GM12891 (cell line): Measurements from ENCODE around the gene NMT1.

Experiments used
- DNase-seq: peaks from one replicate; pipeline ENCODE4 v3.0.0; 2011; ENCODE audit warnings: low spot score; ENCODE audit not compliant: insufficient read length
- FAIRE-seq: peaks from 2 replicates; lab custom pipeline; 2011; peaks lifted over from hg19 to GRCh38; lab: Jason Lieb, UNC
- PAX5 ChIP-seq: IDR thresholded peaks from 2 replicates; pipeline ENCODE4 v1.6.1; 2011; ENCODE audit warnings: low read length, moderate library complexity, mild to moderate bottlenecking; ENCODE audit not compliant: insufficient read depth, severe bottlenecking
- POLR2A ChIP-seq: IDR thresholded peaks from 2 replicates; pipeline ENCODE4 v1.6.1; 2011; ENCODE audit warnings: low read depth, low read length, control low read depth
- POLR2AphosphoS5 ChIP-seq: IDR thresholded peaks from 2 replicates; pipeline ENCODE4 v1.6.1; 2011; ENCODE audit warnings: low read depth, low read length, control low read depth
- POU2F2 ChIP-seq: IDR thresholded peaks from 2 replicates; pipeline ENCODE4 v1.6.1; 2011; ENCODE audit warnings: low read depth, mild to moderate bottlenecking, control low read depth, low read length, moderate library complexity
- SPI1 ChIP-seq: IDR thresholded peaks from 2 replicates; pipeline ENCODE4 v1.6.1; 2011; ENCODE audit warnings: low read depth, low read length, control low read depth
- TAF1 ChIP-seq: IDR thresholded peaks from 2 replicates; pipeline ENCODE4 v1.6.1; 2011; ENCODE audit warnings: low read depth, low read length, control low read depth

The NMT1 gene

DNA sequence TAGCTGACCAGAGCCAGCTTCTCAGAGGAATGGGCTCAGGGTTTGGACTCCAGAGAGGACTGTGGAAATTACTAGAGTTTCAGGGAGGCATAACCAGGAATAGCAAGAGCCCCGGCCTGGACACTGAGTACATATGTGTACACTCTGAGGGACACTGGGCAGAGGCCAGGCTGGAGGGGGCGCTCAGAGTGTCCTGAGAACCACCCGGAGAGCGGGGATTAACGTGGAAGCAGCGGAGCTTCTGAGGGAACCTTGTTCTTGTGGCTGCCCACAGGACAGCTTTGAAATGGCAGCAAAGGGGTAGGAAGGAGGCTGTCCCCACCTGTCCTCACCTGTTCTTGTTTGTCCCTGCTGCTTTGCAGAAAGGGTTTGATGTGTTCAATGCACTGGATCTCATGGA, 43.4 kb downstream of the NMT1 start:
- no peak for TF ChIP-seq PAX5
- TF ChIP-seq TAF1 = no peak
- no peak for TF ChIP-seq SPI1
- no peak for TF ChIP-seq POU2F2
- TF ChIP-seq POLR2AphosphoS5 = no peak
- no peak for TF ChIP-seq POLR2A
- DNase-seq = no peak
- FAIRE-seq = no peak

DNA sequence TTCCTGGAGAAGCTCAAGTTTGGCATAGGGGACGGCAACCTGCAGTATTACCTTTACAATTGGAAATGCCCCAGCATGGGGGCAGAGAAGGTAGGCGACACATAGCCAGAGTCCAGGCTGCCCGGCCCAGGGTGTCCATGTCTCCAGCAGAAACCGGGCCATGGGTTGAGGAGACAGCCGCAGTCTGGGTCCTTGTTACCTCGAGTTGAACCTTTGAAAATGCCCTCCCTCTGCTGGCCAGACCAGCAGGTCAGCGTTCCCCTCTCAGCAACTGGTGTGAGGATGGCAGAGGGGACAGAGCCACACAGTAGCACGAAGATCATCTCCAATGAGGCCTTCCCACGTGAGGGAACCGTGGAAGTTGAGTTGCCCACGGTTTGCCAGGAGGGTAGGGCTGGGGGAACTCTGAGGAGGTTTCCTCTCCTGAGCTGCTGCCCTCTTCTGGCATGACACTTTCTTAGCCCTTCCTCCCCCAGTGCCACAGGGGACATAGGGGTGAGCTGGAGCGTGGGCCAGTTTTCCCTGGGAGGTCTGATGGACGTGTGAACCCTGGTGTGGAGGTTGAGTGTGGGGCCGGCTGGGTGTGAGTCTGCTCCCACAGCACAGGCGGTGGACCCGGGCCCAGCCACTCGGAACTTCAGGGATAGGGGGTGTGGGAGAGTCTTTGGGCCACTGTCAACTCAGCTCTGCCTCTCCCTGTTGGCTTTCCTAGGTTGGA, 43.9 kb downstream of the NMT1 start:
- DNase-seq = no peak
- FAIRE-seq = no peak
- no peak for TF ChIP-seq PAX5
- no peak for TF ChIP-seq TAF1
- no peak for TF ChIP-seq POU2F2
- 0 out of 2 replicates have a peak, but pooled peaks have one; percentile 26 for TF ChIP-seq POLR2AphosphoS5
- no peak for TF ChIP-seq SPI1
- no peak for TF ChIP-seq POLR2A

DNA sequence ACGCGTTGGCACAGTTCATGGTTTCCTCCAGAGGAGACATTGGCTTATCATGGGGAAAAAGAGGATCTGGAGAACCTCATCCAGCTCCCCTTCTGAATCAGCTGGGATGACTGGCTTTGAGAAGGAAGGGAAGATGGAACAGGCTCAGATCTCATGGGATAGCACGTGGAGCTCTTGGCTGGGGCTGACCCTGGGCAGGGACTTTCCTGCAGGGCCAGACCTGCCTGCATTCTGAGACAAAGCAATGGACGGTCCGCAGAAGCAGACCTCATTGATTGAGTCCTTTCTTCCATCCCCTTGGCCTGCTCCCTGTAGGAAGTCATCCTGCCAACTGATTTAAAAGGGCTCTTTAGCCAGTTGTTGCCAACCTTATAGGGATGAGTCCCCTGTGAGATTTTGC, 45.0 kb downstream of the NMT1 start:
- TF ChIP-seq POU2F2 (no peak), PAX5 (no peak), TAF1 (no peak), POLR2A (no peak; the same call in 1 of the 2 replicates), SPI1 (no peak), POLR2AphosphoS5 (no peak)
- DNase-seq = no peak
- FAIRE-seq = no peak

DNA sequence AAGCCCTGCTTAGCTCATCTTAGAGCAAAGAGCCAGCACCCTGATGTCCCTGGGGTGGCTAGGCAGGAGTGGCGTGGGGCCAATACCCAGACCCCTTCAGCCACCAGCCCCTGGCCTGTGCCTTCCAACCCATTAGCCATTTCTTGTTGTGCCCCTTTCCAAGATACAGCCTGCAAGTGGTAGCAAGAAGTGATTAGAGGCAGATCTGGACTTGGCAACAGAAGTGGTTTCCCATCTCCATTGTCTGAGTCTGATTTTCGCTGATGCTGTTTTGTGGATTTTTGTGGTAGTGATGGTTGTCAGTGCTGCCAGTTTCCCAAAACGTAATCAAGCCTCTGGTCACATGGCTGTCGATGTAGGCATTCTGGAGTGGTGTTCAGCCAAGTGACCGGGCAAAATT, 45.5 kb downstream of the NMT1 start:
- FAIRE-seq (no peak), DNase-seq (no peak)
- TF ChIP-seq POU2F2 (no peak), POLR2AphosphoS5 (no peak), SPI1 (no peak), PAX5 (no peak), POLR2A (no peak), TAF1 (no peak)

GRCh38 chr17:45107293-45108010, 46.3 kb downstream of the NMT1 start:
- DNase-seq (no peak), FAIRE-seq (no peak)
- TF ChIP-seq POLR2A = no peak
- TF ChIP-seq TAF1 = no peak
- no peak for TF ChIP-seq POLR2AphosphoS5
- TF ChIP-seq PAX5 = no peak
- TF ChIP-seq SPI1 = no peak
- TF ChIP-seq POU2F2 = no peak

DNA sequence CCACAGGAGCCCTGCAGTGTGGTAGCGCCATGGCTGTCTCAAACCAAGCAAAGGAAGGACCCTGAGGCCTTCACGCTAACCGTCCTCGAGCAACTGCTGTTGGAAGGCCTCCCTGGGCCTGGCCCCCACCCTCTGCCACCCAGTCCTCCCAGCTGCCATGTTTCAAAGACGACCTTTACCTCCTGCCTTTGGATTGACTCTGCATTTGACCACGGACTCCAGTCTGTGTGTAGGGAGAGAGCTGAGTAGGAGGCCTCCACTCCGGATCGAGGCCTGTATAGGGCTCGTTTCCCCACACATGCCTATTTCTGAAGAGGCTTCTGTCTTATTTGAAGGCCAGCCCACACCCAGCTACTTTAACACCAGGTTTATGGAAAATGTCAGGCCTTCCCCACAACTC, 46.9 kb downstream of the NMT1 start:
- FAIRE-seq = no peak
- TF ChIP-seq POLR2A (no peak), PAX5 (no peak), POU2F2 (no peak), TAF1 (no peak), POLR2AphosphoS5 (no peak), SPI1 (no peak)
- DNase-seq = no peak

DNA sequence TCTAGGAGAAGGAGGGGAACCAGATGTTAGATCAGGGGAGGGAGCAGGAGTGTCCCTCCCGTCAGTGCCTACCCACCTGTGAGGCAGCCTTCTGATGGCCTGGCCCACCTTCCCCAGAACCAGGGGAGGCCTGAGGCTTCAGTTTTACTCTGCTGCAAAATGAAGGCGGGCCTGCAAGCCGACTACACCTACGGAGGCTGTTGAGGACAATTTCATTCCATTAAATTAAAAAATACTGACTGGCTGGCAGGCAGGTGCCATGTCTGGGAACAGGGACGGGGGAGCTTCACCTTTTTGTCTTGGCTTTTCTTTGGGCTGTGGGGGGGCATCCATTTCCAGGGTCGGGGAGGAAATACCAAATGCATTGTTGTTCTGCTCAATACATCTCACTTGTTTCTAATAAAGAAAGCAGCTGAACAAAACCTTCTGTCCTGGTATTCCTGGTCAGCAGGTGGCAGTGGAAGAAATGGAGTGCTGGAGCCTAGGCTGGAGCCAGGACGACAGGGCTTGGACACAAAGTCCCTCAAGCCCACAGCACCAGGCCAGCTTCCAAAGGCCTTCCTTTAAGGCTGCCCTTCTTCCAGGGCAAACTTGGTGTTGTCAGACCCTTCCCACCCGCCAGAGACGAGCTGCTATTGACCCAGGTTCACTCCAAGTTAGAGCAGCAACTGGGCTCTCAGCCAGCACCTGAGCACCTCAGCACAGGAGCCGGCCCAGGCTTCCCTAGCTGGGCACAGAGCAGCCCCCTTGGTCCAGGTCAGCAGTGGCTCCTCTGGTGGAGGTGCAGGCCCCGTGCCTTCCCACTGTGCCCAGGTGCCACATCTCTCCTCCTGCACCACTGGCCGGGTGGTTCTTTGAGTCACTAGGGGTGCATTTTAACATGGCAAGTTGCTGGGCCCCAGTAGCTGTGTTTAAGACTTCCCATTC, 47.7 kb downstream of the NMT1 start:
- FAIRE-seq = no peak

DNA sequence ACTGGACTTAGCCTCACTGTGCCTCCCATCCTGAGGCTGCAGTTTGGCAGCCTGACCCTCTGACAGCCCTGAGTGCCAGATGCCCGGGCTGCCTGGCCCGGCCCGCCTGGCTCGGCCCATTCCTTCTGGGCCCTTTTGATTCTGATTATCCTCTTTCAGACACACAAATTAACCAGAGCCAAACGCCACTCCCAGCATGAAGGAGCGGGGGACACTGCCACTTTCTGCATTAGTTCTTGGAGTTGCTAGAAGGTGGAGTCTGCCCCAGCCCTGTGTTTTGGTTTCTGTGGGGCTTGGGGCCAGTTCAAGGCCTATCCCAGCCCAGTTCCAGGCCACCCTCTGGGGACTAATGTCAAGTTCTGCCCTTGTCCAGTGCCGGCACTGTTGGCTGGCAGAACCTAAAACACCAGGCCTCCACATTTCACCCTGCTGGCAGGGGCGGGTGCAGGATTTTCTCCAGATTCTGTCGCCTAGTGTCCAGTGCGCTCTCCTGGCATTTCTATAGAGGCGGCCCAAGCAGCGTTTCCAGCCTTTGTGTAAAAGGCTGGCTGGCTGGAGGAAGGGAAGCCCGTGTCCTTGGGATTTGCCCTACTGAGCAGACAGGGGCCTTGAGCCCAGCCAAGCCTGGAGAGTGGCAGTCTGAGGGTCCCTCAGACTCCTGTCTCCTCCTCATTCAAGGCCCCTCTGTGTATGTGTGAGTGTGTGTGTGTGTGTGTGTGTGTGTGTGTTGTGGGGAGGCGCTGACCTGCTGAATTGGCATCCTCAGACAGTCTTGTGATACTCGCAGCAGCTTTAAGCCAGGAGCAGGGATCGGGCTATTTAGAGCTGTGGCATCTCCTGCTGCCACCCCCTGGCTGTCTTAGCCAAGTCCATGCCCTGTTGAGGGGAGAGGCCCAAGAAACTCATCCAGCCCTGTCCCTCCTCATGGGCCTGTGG, 49.8 kb downstream of the NMT1 start:
- FAIRE-seq = no peak
- DNase-seq = no peak
- TF ChIP-seq TAF1 (no peak), POU2F2 (no peak), POLR2A (no peak), PAX5 (no peak), POLR2AphosphoS5 (no peak), SPI1 (no peak)

More for the DNA sequence above, 47.7 kb downstream of the NMT1 start:
- no peak for DNase-seq
- TF ChIP-seq PAX5 (no peak), POU2F2 (no peak), TAF1 (no peak), POLR2A (no peak), SPI1 (no peak)

DNA sequence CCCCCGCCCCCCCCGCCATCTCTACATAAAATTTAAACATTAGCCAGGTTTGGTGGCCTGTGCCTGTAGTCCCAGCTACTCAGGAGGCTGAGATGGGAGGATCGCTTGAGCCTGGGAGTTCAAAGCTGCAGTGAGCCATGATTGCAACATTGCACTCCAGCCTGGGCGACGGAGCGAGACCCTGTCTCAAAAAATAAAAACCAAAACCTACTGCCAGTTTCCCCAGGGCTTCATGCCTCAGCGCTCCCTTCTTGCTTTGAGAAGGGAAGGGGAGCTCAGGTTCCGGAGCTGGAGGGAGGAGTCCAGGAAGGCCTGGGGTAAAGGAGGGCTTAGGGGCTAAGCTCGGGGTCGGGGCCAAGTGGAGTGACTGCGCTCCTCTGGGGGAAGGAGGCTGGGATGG, 50.7 kb downstream of the NMT1 start:
- no peak for DNase-seq
- no peak for TF ChIP-seq PAX5
- TF ChIP-seq POLR2AphosphoS5 = no peak
- no peak for TF ChIP-seq POLR2A
- no peak for FAIRE-seq
